GM12878 (cell line): Measurements from ENCODE around the gene PPP2R3B.

Source experiments
- SUZ12 ChIP-seq: fragments of 200-600 bp; sonication (generic); IDR thresholded peaks from one replicate; pipeline ENCODE4 v1.6.1; 2018; ENCODE audit warnings: antibody characterized with exemption, mild to moderate bottlenecking; ENCODE audit not compliant: unreplicated experiment
- ZNF274 ChIP-seq: IDR thresholded peaks from one replicate; pipeline ENCODE4 v1.8.0; 2011; ENCODE audit not compliant: insufficient read length, insufficient read depth

DNA sequence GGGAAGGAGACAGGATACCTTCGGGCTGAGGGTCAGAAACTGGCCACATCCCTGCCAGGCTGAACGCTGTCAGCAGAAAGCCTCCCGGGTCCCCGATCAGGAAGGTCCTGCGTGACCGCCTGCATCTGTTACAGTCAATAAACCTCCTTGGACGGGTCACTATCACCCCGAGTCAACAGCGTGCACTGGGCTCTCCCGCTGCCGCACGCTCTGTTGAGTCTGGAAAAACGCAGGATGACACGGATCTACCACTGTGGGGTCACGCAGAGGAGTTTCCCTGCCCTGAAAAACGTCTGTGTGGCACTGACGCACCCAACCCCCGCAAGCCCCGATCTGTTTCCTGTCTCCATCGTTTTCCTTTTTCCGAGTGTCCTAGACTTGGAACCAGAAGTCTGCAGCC is 12.1 kb downstream of the PPP2R3B start:
- TF ChIP-seq SUZ12: no peak
- no peak for TF ChIP-seq ZNF274
